NT2/D1 (cell line): Measurements from ENCODE around the gene TMEM117.

ENCODE experiments used
- YY1 ChIP-seq: IDR thresholded peaks from 2 replicates; pipeline ENCODE4 v1.6.1; 2011; ENCODE audit not compliant: insufficient read length, insufficient read depth
- ZNF274 ChIP-seq: IDR thresholded peaks from 2 replicates; pipeline ENCODE4 v1.6.1; 2011; ENCODE audit warnings: mild to moderate bottlenecking, low read depth, low read length

- TF ChIP-seq ZNF274, result no peak
- TF ChIP-seq YY1, result no peak
Observed at GRCh38 chr12:43988838-43989560, 153.1 kb downstream of the TMEM117 start.
